Activated CD8-positive, alpha-beta memory T cell treated with anti-CD3 and anti-CD28 coated beads, Interleukin-2, amount 50 U/mL, for 24 hours (primary cell): ENCODE measurements around the gene USP34.
"Not testable (repeated sequence)": the region's sequence is repeated elsewhere in the genome, so short reads cannot be mapped to it uniquely, and the experiment has no call there.

ENCODE experiments used
- DNase-seq: peaks from one replicate; pipeline ENCODE4 v3.0.0-alpha.2; 2020; ENCODE audit errors: extremely low read depth

USP34 gene

DNA sequence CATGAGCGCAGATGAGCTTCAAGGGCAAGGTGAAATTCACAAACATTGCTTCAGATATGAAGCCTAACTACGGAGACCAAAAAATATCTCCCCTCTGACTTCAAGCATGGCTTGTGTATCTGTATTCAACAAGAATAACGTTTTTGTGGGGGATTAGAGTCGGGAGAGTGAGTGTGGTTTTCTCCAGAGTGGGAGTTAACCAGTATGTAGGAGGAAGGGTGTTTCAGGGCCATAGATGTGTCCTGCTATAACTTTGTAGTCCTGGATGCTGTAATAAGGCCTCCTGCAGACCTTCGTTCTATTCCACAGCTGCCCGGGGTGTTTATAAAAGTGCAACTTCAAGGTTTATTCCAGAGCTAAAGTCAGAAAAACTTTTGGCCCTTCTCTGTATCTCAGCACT, 321.8 kb downstream of the USP34 start:
- no peak for DNase-seq

DNA sequence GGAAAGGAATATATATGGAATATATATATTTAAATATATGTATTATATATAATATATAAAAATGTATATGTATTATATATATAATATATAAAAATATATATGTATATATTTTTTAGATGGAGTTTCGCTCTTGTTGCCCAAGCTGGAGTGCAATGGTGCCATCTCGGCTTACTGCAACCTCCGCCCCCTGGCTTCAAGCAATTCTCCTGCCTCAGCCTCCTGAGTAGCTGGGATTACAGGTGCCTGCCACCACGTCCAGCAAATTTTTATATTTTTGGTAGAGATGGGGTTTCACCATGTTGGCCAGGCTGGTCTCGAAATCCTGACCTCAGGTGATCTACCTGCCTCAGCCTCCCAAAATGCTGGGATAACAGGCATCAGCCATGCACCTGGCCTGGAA, 322.8 kb downstream of the USP34 start:
- DNase-seq: not testable (repeated sequence)

DNA sequence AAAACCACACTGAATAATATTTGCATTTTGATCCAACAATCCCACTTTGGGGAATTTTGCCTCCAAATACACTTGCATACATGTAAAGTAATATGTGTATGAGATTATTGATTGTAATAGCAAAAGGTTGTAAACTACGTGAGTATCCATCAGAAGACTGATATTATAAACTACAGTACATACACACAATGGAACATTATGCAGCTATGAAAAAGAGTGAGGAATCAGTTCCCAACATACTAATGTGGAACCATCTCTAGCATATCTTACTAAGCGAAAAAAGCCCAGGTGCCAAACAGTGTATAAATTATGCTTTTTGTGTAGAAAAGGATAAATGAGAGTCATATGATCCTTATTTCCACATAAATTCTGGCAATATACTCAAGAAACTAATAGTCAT, 324.9 kb downstream of the USP34 start:
- no peak for DNase-seq

DNA sequence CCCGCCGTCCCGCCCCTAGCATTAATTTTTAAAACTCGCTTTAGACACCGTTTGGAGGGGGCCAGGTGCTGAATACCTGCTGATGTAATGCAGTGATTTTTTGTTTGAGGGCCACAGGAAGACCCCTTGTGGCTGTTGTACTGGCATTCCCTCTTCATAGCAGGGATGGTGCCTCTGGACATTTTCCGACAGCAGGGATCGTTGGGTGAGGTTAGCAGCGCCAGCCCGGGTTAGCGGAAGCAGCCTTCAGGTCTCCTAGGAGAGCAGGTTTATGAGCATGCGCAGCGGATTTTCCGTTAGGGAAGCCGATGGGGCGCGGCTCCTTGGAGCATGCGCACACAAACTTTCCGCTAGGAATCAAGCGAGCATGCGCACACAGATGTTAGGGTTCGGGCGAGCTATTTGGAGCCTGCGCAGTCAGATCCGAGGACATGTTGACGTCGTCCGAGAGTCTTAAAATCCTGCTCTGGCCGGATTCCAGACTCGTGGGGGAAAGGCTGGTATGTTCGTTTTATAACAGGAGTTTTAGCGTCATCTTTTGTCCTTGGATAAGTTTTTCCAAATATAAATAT, 326.1 kb downstream of the USP34 start:
- DNase-seq: peak; percentile 85

DNA sequence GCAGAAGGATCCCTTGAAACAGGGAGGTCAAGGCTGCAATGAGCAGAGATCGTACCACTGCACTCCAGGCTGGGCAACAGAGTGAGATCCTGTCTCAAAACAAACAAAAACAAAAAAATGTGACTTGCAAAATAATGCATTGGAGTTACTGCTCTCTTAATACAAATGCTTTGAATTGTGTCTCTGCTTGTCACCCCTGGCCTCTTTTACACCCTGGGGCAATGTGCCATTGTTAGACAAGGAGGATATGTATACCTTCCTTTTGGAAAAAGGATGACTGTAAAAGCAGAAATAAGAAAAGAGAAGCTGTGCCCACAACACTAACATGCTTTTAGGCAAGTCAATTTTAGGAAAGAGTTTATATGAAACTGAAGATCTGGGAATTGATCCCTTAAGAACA, 329.7 kb downstream of the USP34 start:
- no peak for DNase-seq

DNA sequence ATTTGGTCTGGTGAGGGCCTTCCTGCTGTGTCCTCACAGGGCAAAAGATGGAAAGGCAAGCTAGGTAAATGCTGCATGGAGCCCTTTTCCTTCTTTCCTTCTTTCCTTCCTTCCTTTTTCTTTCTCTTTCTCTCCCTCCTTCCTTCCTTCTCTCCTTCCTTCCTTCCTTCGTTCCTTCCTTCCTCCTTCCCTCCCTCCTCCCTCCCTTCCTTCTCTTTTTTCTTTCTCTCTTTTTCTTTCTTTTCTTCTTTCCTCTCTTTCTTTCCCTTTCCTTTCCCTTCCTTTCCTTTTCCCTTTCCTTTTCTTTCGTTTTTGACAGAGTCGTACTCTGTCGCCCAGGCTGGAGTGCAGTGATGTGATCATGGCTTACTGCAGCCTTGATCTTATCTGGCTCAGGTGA, 332.0 kb downstream of the USP34 start:
- DNase-seq: no peak
